Uterus (tissue), 2 donors: ENCODE measurements around the gene KRT20.

Experiments
- POLR2A ChIP-seq, 2 donors: fragments of 450-650 bp; IDR thresholded peaks; one replicate each; pipeline ENCODE4 v1.6.1; 2016; ENCODE audit warnings: antibody characterized with exemption in 2 of 2, mild to moderate bottlenecking in 1 of 2, moderate library complexity in 1 of 2
- TF ChIP-seq, protein P1 (sequence below), 4 experiments: fragments of 200-600 bp in 2 of 4; fragments of 450-650 bp in 2 of 4; sonication (generic) in 2 of 4; IDR thresholded peaks; one replicate each; pipeline ENCODE4 v1.5.1; 2016 to 2019; ENCODE audit warnings: antibody characterized with exemption in 4 of 4, mild to moderate bottlenecking in 2 of 4, moderate library complexity in 1 of 4

- TF ChIP-seq, protein P1, sequence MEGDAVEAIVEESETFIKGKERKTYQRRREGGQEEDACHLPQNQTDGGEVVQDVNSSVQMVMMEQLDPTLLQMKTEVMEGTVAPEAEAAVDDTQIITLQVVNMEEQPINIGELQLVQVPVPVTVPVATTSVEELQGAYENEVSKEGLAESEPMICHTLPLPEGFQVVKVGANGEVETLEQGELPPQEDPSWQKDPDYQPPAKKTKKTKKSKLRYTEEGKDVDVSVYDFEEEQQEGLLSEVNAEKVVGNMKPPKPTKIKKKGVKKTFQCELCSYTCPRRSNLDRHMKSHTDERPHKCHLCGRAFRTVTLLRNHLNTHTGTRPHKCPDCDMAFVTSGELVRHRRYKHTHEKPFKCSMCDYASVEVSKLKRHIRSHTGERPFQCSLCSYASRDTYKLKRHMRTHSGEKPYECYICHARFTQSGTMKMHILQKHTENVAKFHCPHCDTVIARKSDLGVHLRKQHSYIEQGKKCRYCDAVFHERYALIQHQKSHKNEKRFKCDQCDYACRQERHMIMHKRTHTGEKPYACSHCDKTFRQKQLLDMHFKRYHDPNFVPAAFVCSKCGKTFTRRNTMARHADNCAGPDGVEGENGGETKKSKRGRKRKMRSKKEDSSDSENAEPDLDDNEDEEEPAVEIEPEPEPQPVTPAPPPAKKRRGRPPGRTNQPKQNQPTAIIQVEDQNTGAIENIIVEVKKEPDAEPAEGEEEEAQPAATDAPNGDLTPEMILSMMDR (IDR thresholded peaks at IDR 0.05) = no peak
- no peak for TF ChIP-seq POLR2A (IDR thresholded peaks at IDR 0.05)
Measured at GRCh38 chr17:40912486-40913210, 27.6 kb upstream of the KRT20 start.
